Measurements from ENCODE around the gene KRT73.
A peak's percentile ranks its signal among the peaks of the same experiment; 100 is the strongest.

KRT73 gene

DNA sequence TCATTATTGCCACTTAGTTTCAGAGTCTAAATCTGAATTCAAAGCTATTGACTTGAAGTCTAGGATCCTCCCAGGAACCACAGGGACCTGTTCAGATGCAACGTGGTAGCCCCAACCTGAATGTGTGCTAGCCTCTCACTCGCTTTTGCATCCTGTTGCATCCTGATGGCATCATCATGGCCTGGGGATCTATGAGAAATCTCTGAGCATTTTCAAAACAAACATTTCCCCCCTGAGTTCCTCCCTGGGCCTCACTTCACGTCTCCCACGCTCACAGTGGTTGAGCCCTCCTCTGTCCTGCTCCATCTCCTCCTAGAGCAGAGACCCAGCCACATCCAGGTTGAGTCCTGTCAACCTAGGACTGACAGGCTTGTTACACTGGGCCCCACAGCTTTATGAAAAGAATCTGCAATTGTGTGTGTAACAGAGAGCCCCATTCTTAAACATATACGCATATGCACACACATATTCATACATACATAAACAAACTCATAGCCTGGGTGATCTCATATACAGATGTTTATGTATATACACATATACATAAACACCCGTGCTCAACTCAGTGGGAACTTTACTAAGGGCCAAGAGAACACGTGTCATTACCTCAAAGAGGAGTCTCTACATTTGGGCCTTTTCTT, 11.7 kb downstream of the KRT73 start:
- H3K36me3 ChIP-seq (ENCODE audit: insufficient read depth, low read length) = no peaks in the 10 kb centered on the region
- no peaks in the 10 kb centered on the region for H3K9me2 ChIP-seq (replicated peaks; ENCODE audit: low read depth, low read length)
- H3K4me2 ChIP-seq (ENCODE audit: low read depth, low read length, poor library complexity, severe bottlenecking) = no peak overlapping the region
- H3K79me2 ChIP-seq (ENCODE audit: insufficient read depth, low read length) = no peaks in the 10 kb centered on the region
- no peaks in the 10 kb centered on the region for H4K20me1 ChIP-seq (ENCODE audit: insufficient read depth, low read length, poor library complexity, severe bottlenecking)
- H3K27me3 ChIP-seq (ENCODE audit: insufficient read depth, low read length, poor library complexity, severe bottlenecking) = no peaks in the 10 kb centered on the region
- H3F3A ChIP-seq (ENCODE audit: low read depth) = no peaks in the 10 kb centered on the region
- H3K4me1 ChIP-seq (ENCODE audit: insufficient read depth, low read length, poor library complexity, severe bottlenecking) = peaks cover 29% of the 10 kb centered on the region
- TF ChIP-seq EZH2phosphoT487 (IDR thresholded peaks at IDR 0.05; ENCODE audit: borderline replicate concordance) = no peak
- TF ChIP-seq, protein P1, sequence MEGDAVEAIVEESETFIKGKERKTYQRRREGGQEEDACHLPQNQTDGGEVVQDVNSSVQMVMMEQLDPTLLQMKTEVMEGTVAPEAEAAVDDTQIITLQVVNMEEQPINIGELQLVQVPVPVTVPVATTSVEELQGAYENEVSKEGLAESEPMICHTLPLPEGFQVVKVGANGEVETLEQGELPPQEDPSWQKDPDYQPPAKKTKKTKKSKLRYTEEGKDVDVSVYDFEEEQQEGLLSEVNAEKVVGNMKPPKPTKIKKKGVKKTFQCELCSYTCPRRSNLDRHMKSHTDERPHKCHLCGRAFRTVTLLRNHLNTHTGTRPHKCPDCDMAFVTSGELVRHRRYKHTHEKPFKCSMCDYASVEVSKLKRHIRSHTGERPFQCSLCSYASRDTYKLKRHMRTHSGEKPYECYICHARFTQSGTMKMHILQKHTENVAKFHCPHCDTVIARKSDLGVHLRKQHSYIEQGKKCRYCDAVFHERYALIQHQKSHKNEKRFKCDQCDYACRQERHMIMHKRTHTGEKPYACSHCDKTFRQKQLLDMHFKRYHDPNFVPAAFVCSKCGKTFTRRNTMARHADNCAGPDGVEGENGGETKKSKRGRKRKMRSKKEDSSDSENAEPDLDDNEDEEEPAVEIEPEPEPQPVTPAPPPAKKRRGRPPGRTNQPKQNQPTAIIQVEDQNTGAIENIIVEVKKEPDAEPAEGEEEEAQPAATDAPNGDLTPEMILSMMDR (conservative IDR thresholded peaks at IDR 0.05; ENCODE audit: low read length) = no peak
- no peak overlapping the region for H3K4me3 ChIP-seq (ENCODE audit: low read length, poor library complexity, severe bottlenecking)
- no peak overlapping the region for H2AFZ ChIP-seq (ENCODE audit: low read length)
- no peak overlapping the region for H3K9ac ChIP-seq (ENCODE audit: low read depth, low read length, poor library complexity, severe bottlenecking)
- H3K9me3 ChIP-seq (ENCODE audit: insufficient read depth, low read depth, low read length) = no peaks in the 10 kb centered on the region

DNA sequence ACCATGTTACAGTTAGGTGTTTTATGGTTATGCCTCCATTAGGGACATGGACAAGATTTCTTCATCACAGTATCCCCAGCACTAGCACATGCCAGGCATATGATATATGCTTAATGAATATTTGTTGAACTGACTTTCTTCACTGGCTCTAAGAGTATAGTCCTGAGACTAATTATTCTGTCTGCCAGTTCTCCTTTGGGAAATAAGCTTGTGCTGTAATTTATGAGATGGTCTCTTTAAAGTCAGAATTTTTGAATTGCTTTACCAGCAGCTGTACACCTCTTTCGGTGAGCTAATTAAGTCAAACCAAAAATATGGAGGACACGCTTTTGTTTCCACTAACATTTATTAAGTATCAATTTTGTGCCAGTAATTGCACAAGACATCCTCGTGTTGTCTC, 12.3 kb downstream of the KRT73 start:
- peaks cover 29% of the 10 kb centered on the region for H3K4me1 ChIP-seq (ENCODE audit: insufficient read depth, low read length, poor library complexity, severe bottlenecking)
- H4K20me1 ChIP-seq (ENCODE audit: insufficient read depth, low read length, poor library complexity, severe bottlenecking) = no peaks in the 10 kb centered on the region
- no peaks in the 10 kb centered on the region for H3K9me2 ChIP-seq (replicated peaks; ENCODE audit: low read depth, low read length)
- no peaks in the 10 kb centered on the region for H3K36me3 ChIP-seq (ENCODE audit: insufficient read depth, low read length)
- H3K9ac ChIP-seq (ENCODE audit: low read depth, low read length, poor library complexity, severe bottlenecking) = no peak overlapping the region
- no peaks in the 10 kb centered on the region for H3K79me2 ChIP-seq (ENCODE audit: insufficient read depth, low read length)
- no peak overlapping the region for H2AFZ ChIP-seq (ENCODE audit: low read length)
- no peaks in the 10 kb centered on the region for H3F3A ChIP-seq (ENCODE audit: low read depth)
- H3K9me3 ChIP-seq (ENCODE audit: insufficient read depth, low read depth, low read length) = no peaks in the 10 kb centered on the region
- no peak for TF ChIP-seq EZH2phosphoT487 (IDR thresholded peaks at IDR 0.05; ENCODE audit: borderline replicate concordance)
- TF ChIP-seq, protein P1 (conservative IDR thresholded peaks at IDR 0.05; ENCODE audit: low read length) = no peak
- H3K27me3 ChIP-seq (ENCODE audit: insufficient read depth, low read length, poor library complexity, severe bottlenecking) = no peaks in the 10 kb centered on the region
- no peak overlapping the region for H3K4me2 ChIP-seq (ENCODE audit: low read depth, low read length, poor library complexity, severe bottlenecking)
- no peak overlapping the region for H3K4me3 ChIP-seq (ENCODE audit: low read length, poor library complexity, severe bottlenecking)

DNA sequence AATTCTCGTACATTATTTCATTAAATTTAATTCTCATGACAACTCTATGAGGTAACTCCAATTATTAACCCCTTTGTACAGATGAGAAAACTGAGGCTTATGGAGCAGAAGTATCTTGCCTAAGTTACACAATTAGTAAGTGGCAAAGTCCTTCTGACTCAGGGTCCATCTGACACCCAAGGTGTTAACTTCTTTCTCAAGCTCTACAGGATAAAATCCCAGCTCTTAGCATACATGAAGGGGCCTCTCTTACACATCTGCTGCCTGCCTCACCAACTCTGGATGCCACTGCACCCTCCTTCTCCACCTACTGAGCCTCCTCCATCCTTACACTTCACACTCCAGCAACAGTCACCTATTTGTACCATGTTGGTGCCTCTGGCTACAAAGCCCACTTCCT, 12.8 kb downstream of the KRT73 start:
- H3K9me2 ChIP-seq (replicated peaks; ENCODE audit: low read depth, low read length) = no peaks in the 10 kb centered on the region
- H3K4me1 ChIP-seq (ENCODE audit: insufficient read depth, low read length, poor library complexity, severe bottlenecking) = peaks cover 23% of the 10 kb centered on the region
- no peak overlapping the region for H3K4me3 ChIP-seq (ENCODE audit: low read length, poor library complexity, severe bottlenecking)
- H3K9me3 ChIP-seq (ENCODE audit: insufficient read depth, low read depth, low read length) = no peaks in the 10 kb centered on the region
- H3K9ac ChIP-seq (ENCODE audit: low read depth, low read length, poor library complexity, severe bottlenecking) = no peak overlapping the region
- H3K4me2 ChIP-seq (ENCODE audit: low read depth, low read length, poor library complexity, severe bottlenecking) = peak overlapping the region; percentile 19
- H3K79me2 ChIP-seq (ENCODE audit: insufficient read depth, low read length) = no peaks in the 10 kb centered on the region
- no peaks in the 10 kb centered on the region for H3K36me3 ChIP-seq (ENCODE audit: insufficient read depth, low read length)
- H2AFZ ChIP-seq (ENCODE audit: low read length) = no peak overlapping the region
- no peaks in the 10 kb centered on the region for H4K20me1 ChIP-seq (ENCODE audit: insufficient read depth, low read length, poor library complexity, severe bottlenecking)
- no peaks in the 10 kb centered on the region for H3F3A ChIP-seq (ENCODE audit: low read depth)
- TF ChIP-seq, protein P1 (conservative IDR thresholded peaks at IDR 0.05; ENCODE audit: low read length) = no peak
- no peak for TF ChIP-seq EZH2phosphoT487 (IDR thresholded peaks at IDR 0.05; ENCODE audit: borderline replicate concordance)
- H3K27me3 ChIP-seq (ENCODE audit: insufficient read depth, low read length, poor library complexity, severe bottlenecking) = no peaks in the 10 kb centered on the region

Measured in Loucy (cell line).